ENCODE data around the gene MYO10.
A peak's percentile ranks its signal among the peaks of the same experiment; 100 is the strongest.

Gene MYO10

GRCh38 chr5:16866795-16867576 lies 69.1 kb downstream of the MYO10 start:
- no peak for TF ChIP-seq CTCF (IDR thresholded peaks at IDR 0.05; ENCODE audit: low read depth, low read length)
- DNase-seq (ENCODE audit: low read depth in 2 of 2), result peak in 1 of 2 donors; percentile 71
- H3K4me3 ChIP-seq (replicated peaks in 1 of 2; ENCODE audit: low read depth in 2 of 2, low read length in 2 of 2), result no peak overlapping the region

- no peak overlapping the region for H3K4me3 ChIP-seq (replicated peaks in 1 of 2; ENCODE audit: low read depth in 2 of 2, low read length in 2 of 2)
- TF ChIP-seq CTCF (IDR thresholded peaks at IDR 0.05; ENCODE audit: low read depth, low read length), result no peak
- no peak for DNase-seq (ENCODE audit: low read depth in 2 of 2)
Observed at GRCh38 chr5:16866273-16866672, 69.8 kb downstream of the MYO10 start.

GRCh38 chr5:16865151-16865550 lies 70.9 kb downstream of the MYO10 start:
- TF ChIP-seq CTCF (IDR thresholded peaks at IDR 0.05; ENCODE audit: low read depth, low read length), result no peak
- no peak for DNase-seq (ENCODE audit: low read depth in 2 of 2)

GRCh38 chr5:16864631-16865131 lies 71.4 kb downstream of the MYO10 start:
- TF ChIP-seq CTCF (IDR thresholded peaks at IDR 0.05; ENCODE audit: low read depth, low read length), result no peak
- no peak overlapping the region for H3K4me3 ChIP-seq (replicated peaks in 1 of 2; ENCODE audit: low read depth in 2 of 2, low read length in 2 of 2)
- peak in 1 of 2 donors; percentile 34 for DNase-seq (ENCODE audit: low read depth in 2 of 2)

More at GRCh38 chr5:16865151-16865550, 70.9 kb downstream of the MYO10 start:
- no peak overlapping the region for H3K4me3 ChIP-seq (replicated peaks in 1 of 2; ENCODE audit: low read depth in 2 of 2, low read length in 2 of 2)

- DNase-seq (ENCODE audit: low read depth in 2 of 2), result no peak
- TF ChIP-seq CTCF (IDR thresholded peaks at IDR 0.05; ENCODE audit: low read depth, low read length), result no peak
- H3K4me3 ChIP-seq (replicated peaks in 1 of 2; ENCODE audit: low read depth in 2 of 2, low read length in 2 of 2), result no peak overlapping the region
Observed at GRCh38 chr5:16863469-16863946, 72.6 kb downstream of the MYO10 start.

- no peak for DNase-seq (ENCODE audit: low read depth in 2 of 2)
- no peak for TF ChIP-seq CTCF (IDR thresholded peaks at IDR 0.05; ENCODE audit: low read depth, low read length)
- no peak overlapping the region for H3K4me3 ChIP-seq (replicated peaks in 1 of 2; ENCODE audit: low read depth in 2 of 2, low read length in 2 of 2)
Observed at GRCh38 chr5:16862777-16863176, 73.3 kb downstream of the MYO10 start.

All from cardiac fibroblast (primary cell).